Parathyroid adenoma (tissue), 2 donors: ENCODE results near the gene EED.
"Not testable (repeated sequence)": the region's sequence is repeated elsewhere in the genome, so short reads cannot be mapped to it uniquely, and the experiment has no call there.

ENCODE experiments used
- H2AFZ ChIP-seq: fragments of 300-600 bp; sonication (generic); one replicate; pipeline ENCODE4 v1.7.0; 2017; ENCODE audit warnings: antibody characterized with exemption, mild to moderate bottlenecking
- H3K27ac ChIP-seq: fragments of 300-600 bp; sonication (generic); one replicate; pipeline ENCODE4 v1.7.0; 2017
- H3K27me3 ChIP-seq: fragments of 300-600 bp; sonication (generic); one replicate; pipeline ENCODE4 v1.7.0; 2017; ENCODE audit warnings: low read length; ENCODE audit not compliant: control insufficient read depth, insufficient read depth
- H3K36me3 ChIP-seq: fragments of 300-600 bp; sonication (generic); one replicate; pipeline ENCODE4 v1.7.0; 2017; ENCODE audit warnings: low read length; ENCODE audit not compliant: control insufficient read depth, insufficient read depth
- H3K4me1 ChIP-seq: fragments of 300-600 bp; sonication (generic); one replicate; pipeline ENCODE4 v1.7.0; 2017; ENCODE audit warnings: control low read depth
- H3K4me2 ChIP-seq: fragments of 300-600 bp; sonication (generic); one replicate; pipeline ENCODE4 v1.7.0; 2017; ENCODE audit warnings: low read length
- H3K4me3 ChIP-seq: fragments of 300-600 bp; sonication (generic); one replicate; pipeline ENCODE4 v1.7.0; 2017; ENCODE audit warnings: low read depth, low read length
- H3K79me2 ChIP-seq: fragments of 300-600 bp; sonication (generic); one replicate; pipeline ENCODE4 v1.7.0; 2017; ENCODE audit warnings: control low read depth
- H3K9ac ChIP-seq: fragments of 300-600 bp; sonication (generic); one replicate; pipeline ENCODE4 v1.7.0; 2017; ENCODE audit warnings: mild to moderate bottlenecking
- H3K9me3 ChIP-seq: fragments of 300-600 bp; sonication (generic); one replicate; pipeline ENCODE4 v1.7.0; 2017; ENCODE audit warnings: low read length; ENCODE audit not compliant: control insufficient read depth
- CTCF ChIP-seq: fragments of 300-600 bp; sonication (generic); IDR thresholded peaks from one replicate; pipeline ENCODE4 v1.7.0; 2017; ENCODE audit warnings: antibody characterized with exemption, mild to moderate bottlenecking
- donor health status: primary hyperparathyroidism.

Gene EED

GRCh38 chr11:86278226-86278625 lies 33.7 kb downstream of the EED start:
- H3K9ac ChIP-seq = no peak overlapping the region
- TF ChIP-seq CTCF = no peak
- H3K79me2 ChIP-seq = peaks cover 2% of the 10 kb centered on the region
- H3K27ac ChIP-seq = no peak overlapping the region
- no peak overlapping the region for H3K4me2 ChIP-seq
- no peaks in the 10 kb centered on the region for H3K9me3 ChIP-seq
- no peaks in the 10 kb centered on the region for H3K4me1 ChIP-seq
- no peaks in the 10 kb centered on the region for H3K36me3 ChIP-seq
- no peak overlapping the region for H3K4me3 ChIP-seq
- no peaks in the 10 kb centered on the region for H3K27me3 ChIP-seq
- no peak overlapping the region for H2AFZ ChIP-seq

GRCh38 chr11:86279747-86280146 lies 35.2 kb downstream of the EED start:
- H3K27me3 ChIP-seq = no peaks in the 10 kb centered on the region
- H3K36me3 ChIP-seq = no peaks in the 10 kb centered on the region
- no peak for TF ChIP-seq CTCF
- no peaks in the 10 kb centered on the region for H3K79me2 ChIP-seq
- H3K9ac ChIP-seq = no peak overlapping the region
- no peaks in the 10 kb centered on the region for H3K9me3 ChIP-seq
- no peak overlapping the region for H3K4me2 ChIP-seq
- H3K27ac ChIP-seq = no peak overlapping the region
- H3K4me1 ChIP-seq = no peaks in the 10 kb centered on the region
- no peak overlapping the region for H3K4me3 ChIP-seq
- H2AFZ ChIP-seq = no peak overlapping the region

- no peak overlapping the region for H3K9ac ChIP-seq
- no peaks in the 10 kb centered on the region for H3K4me1 ChIP-seq
- H3K27me3 ChIP-seq = no peaks in the 10 kb centered on the region
- H3K9me3 ChIP-seq = no peaks in the 10 kb centered on the region
- no peak overlapping the region for H3K4me3 ChIP-seq
- H2AFZ ChIP-seq = no peak overlapping the region
- H3K27ac ChIP-seq = no peak overlapping the region
- H3K79me2 ChIP-seq = no peaks in the 10 kb centered on the region
- no peak overlapping the region for H3K4me2 ChIP-seq
- no peaks in the 10 kb centered on the region for H3K36me3 ChIP-seq
- TF ChIP-seq CTCF = no peak
Observed at GRCh38 chr11:86287468-86287796, 42.9 kb downstream of the EED start.

- H3K4me2 ChIP-seq = no peak overlapping the region
- no peaks in the 10 kb centered on the region for H3K4me1 ChIP-seq
- H3K27ac ChIP-seq = no peak overlapping the region
- TF ChIP-seq CTCF = no peak
- no peak overlapping the region for H3K4me3 ChIP-seq
- H3K79me2 ChIP-seq = no peaks in the 10 kb centered on the region
- no peaks in the 10 kb centered on the region for H3K9me3 ChIP-seq
- no peak overlapping the region for H2AFZ ChIP-seq
- H3K27me3 ChIP-seq = no peaks in the 10 kb centered on the region
- H3K36me3 ChIP-seq = no peaks in the 10 kb centered on the region
- no peak overlapping the region for H3K9ac ChIP-seq
Observed at GRCh38 chr11:86288776-86289507, 44.4 kb downstream of the EED start.

- not testable (repeated sequence) for H3K9me3 ChIP-seq
Observed at GRCh38 chr11:86289508-86290280, 45.1 kb downstream of the EED start.

More at GRCh38 chr11:86289508-86290280, 45.1 kb downstream of the EED start:
- H3K27me3 ChIP-seq, H3K36me3 ChIP-seq, H2AFZ ChIP-seq, H3K79me2 ChIP-seq, H3K27ac ChIP-seq, H3K4me3 ChIP-seq, H3K9ac ChIP-seq, H3K4me2 ChIP-seq, H3K4me1 ChIP-seq: not testable (repeated sequence)
